ENCODE measurements around the gene OR6N2.

Gene OR6N2

GRCh38 chr1:158781104-158781503, at the start of gene OR6N2:
Gene OR6N2, minus strand, starts transcription at chr1:158781204. Its CDS starts 3,569 bp downstream, at chr1:158777635.
- DNase-seq = no peak

DNA sequence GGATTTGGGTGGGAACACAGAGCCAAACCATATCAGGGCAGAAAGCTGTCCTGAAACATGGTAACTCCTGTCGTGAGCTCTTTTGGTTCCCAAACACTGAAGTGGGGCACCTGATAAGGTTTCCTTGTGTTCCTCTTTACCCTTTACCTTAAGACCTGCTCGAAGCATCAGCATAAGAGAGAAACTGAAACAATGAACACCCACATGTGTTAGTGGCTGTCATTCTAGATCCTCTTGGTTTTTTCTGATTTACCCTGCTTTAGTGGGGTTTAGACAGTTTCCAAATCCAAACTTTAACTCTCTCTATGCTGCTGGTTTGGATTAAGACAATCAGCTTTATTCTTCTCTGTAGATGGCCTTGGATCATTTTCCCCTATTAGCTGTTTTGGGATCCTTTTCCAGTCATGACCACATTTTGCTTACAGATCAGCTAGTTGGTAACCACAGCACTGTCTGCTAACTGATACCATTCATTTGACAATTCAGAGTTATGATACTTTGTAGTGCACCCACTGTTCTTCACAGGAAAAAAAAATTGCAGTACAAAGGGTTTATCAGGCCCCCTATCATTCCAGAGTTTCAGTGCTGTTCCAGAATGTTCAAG, 49.2 kb upstream of the OR6N2 start:
- no peak for DNase-seq

DNA sequence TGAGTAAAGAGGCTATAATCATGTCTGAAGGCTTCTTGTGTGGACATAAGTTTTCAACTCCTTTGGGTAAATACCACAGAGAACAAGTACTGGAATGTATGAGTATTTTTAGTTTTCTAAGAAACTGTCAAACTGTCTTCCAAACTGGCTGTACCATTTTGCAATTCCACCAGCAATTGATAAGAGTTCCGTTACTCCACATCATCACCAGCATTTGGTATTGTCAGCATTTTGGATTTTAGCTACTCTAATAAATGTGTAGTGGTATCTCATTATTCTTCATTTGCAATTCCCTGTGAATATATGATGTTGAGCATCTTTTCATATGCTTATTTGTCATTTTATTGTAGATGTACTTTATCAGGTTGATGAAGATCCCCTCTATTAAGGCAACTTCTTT, 40.7 kb upstream of the OR6N2 start:
- no peak for DNase-seq

DNA sequence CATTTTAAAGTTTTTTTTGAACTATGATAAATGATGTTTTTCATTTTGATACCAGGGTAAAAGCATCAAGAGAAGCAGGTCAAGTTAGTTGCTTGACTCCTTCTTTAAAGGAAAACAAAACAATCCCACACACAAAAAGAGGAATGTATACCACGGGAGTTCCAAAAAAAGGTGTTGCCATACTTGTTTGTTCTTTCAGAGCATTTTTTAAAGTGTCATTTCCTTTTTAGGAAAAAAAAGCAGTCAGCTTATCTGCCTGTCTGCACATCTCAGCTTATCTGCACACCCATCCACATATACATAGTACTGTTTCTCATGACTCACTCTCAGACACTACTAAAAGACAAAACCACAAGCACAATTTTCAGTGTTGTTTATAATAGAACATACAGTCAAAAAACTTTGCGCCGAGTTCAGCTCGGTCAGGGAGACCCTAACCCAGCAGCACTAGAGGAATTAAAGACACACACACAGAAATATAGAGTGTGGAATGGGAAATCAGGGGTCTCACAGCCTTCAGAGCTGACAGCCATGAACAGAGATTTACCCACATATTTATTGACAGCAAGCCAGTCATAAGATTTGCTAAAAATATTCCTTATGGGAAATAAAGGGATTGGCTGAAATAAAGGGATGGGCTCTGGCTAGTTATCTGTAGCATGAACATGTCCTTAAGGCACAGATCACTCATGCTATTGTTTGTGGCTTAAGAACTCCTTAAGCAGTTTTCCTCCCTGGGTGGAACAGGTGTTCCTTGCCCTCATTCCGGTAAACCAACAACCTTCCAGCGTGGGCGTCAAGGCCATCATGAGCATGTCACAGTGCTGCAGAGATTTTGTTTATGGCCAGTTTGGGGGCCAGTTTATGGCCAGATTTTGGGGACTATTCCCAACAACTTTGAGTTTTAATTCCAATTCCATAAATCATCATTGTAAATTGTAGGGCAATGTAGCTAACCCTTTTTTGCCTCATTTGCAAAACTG, 38.7 kb upstream of the OR6N2 start:
- no peak for DNase-seq

DNA sequence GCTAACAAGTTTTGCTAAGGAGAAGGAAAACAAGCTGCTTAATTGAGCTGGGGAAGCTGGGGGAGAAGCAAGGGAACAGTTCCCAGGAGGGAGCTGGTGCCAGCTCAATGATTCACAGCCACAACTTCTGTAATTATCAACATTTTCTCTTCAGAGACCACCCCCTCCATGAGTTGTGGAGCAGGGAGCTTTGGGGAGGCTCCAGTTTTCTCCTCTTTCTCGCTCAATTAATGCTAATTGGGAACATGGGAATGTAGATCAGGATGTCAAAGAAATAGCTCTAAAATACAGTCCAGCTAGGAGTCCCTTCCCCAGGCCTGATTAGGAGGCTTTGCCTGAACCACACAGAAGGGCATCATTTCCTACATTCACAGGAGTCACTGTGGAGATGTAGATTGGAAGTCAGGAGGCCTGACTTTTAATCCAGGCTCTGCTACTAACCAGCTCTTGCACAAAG, 38.0 kb upstream of the OR6N2 start:
- DNase-seq = no peak

DNA sequence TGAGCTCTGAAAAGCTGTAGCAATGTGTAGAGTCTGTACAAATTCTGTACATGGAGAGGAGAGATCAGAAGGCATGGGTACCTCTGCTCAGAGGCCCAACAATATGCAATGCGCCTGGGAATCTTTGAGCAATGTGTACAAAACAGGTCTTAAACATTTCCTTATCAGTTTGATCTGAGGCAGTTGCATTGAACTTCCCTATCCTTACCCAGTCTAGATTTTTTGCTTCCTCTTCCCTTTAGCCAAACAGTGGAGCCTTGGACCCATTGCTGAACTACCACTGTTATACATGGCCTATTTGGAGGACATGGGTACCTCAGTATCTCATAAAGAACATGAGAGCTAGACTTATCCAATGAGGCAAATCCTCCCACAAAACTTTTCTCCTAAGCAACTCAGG, 37.6 kb upstream of the OR6N2 start:
- DNase-seq = no peak

GRCh38 chr1:158814970-158815369, 34.0 kb upstream of the OR6N2 start:
- DNase-seq = no peak

- no peak for DNase-seq
These were observed 32.2 kb upstream of the OR6N2 start for GRCh38 chr1:158813164-158813563.

- DNase-seq = no peak
These were observed 31.3 kb upstream of the OR6N2 start for GRCh38 chr1:158812336-158812735.

DNA sequence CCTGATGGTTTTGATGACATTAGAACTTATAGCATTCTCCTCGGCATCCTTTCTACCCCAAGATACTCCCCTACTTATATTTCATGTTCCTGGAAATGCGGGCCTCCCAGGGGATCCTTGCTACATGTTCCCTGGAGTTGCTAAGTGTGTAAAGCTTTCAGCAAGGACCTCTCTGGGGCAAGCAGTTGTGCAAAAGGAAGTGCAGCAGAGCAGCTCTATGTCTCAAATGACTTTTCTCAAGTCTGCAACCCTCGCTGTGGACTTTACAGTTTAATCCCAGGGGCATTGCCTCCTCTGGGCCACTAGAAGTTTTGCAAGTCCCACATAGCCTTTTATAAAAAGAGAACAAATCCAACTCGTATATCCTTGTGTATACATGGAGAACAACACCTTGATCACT, 29.3 kb upstream of the OR6N2 start:
- DNase-seq = no peak

GRCh38 chr1:158809862-158810261, 28.9 kb upstream of the OR6N2 start:
- no peak for DNase-seq

DNA sequence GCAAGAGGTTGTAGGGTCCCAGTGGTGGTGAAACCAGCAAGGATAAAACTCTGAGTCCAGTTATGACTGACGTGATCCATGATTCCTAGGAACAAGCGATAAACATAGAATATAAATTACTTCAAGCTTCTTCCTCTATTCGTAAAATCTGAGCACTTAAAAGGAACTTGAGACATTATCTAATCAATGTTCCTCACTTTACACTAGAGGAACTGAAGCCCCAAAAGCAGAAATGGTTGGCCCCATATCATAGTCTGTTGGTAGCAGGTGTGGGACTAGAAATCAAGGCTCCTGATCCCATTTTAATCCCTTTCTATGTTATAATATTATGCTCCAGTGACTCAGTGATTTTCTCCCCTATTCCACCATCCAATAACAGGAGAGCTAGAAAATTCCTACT, 28.3 kb upstream of the OR6N2 start:
- no peak for DNase-seq

GRCh38 chr1:158806916-158807536, 26.0 kb upstream of the OR6N2 start:
- DNase-seq = no peak

DNA sequence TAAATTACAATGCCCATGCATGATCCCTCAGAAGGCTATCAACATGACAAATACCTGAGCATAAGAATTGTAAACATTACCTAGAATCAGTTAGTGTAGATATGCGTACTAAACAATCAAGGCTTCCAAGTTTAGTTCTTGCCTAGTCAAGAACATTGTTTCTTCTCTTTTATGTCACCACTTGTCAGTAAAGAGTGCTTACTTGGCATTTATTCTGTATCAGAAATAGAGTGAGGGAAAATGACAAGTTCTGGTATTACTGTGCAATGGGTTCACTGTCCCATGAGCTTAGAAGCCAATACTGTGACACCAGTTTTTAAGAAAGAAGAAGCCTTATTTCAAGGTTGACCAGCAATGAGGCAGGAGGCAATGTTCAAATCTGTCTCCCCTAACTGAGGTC, 22.7 kb upstream of the OR6N2 start:
- no peak for DNase-seq

DNA sequence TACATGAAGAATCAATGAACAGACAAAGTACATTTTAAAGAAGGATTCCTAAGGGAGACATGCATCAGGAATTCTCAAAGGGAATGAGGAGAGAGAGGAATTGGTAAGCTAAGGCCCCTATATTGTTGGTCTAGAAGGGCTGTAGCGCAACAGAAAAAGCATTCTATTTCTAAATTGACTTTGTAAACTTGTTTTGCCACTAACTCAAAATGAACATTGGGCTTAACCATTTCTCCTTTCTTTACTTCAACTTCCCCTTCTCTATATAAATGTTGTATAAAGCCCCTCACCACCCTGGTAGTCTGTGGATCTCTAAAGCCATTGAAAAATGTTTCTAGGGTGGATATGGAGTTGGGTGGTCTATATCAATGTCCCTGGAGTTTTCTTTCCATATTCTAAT, 20.4 kb upstream of the OR6N2 start:
- no peak for DNase-seq

DNA sequence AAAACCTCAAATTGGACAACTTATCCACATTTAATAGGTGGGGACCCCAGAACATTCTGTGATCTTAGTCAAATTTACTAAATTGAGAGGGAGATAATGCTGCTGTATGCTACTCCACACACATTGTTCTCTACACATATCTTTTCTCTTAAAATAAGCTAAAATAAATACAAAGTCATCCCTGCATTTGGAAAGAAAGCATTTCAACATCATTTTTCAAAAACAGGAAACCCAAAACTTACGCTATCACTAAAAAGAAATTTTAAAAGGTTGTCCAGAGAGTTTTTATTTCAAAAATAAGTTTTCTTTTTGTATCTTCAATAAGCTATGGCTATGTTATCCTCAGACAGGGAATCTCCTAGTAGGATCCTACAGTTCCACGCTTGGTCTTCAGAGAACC, 19.5 kb upstream of the OR6N2 start:
- no peak for DNase-seq

DNA sequence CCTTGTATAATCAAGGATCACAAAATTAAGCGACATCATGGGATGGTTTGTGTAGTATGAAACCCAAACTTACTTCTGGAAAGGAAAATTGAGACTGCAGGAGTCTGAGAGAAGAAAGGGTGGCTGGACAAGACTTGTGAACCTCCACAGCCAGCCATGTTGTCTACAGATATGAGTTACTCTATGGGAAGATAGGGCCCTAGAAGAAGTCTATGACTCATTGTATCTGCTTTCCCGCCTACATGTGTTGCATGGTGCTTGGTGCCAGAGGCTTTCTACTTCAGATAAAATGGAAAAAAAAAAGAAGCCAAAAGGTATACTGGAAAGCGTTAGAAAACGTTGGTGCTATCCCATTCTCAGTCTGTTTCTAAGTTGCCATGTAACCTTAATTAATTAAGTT, 18.7 kb upstream of the OR6N2 start:
- DNase-seq = no peak

GRCh38 chr1:158798531-158798930, 17.5 kb upstream of the OR6N2 start:
- no peak for DNase-seq

DNA sequence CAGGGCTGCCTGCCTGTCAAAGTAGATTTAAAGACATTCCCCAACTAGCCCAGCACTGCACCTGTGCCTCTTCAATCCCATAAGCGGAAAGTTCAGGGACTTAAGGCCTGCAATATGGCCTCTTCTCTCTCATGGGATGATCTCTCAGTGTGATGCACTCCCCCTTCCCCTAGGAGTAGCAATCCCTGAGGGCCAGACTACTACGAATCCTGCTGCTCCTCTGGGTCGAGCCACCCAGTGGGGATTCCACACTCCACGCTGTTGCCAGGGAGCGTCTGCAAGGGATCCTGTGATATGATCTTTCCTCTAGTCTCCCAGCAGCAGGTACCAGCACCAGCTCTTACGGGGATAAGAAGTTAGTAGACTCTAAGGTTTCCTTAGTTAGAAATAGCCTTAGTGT, 13.2 kb upstream of the OR6N2 start:
- DNase-seq = no peak

- no peak for DNase-seq
These were observed 12.6 kb upstream of the OR6N2 start for GRCh38 chr1:158793604-158794003.

DNA sequence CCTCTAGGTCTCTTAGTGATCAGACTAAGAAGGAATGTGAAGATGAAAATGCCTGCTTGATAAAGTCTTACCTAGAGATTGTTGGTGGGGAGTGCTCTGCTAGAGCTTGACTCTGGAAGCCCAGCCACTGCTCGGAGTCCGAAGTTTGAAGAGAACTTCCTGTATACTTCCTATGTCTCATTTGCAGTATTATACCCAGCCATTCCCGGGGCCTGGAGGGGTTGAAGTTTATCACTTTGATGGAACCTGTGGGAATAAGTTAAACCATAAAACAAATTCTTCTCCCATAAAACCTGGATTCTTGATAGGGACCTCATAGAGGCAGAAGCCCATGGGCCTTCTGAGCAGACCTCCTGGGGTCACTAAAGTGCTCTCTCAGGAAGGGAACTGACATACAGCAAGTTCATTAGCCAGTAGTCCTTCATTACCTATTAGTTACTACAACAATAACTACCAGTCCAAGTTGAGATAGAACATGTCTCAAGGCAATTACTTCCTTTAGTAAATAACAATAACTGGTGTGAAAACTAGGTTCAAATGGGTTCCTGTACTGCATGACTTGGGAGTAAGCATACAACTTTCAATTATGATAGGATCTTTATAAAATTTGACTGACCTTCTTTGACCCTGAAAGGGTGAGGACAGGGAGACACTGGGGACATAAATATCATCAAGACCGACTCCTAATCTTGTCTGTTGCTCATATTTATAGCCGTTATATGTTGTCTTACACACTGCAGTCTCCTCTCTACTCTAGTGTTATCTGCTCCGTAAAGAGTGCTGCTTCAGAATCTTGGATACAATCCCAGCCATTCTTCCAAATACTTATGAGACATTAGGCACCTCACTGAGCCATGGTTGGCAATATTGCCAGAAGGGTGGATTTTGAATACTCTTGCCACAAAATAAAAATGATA, 8.8 kb downstream of the OR6N2 start, which contains the start of gene OR6N1:
Gene OR6N1, minus strand, starts transcription at position 246 of the 917 bp plus-strand sequence. CDS start 5,513 bp downstream, outside the sequence.
- no peak for DNase-seq

GRCh38 chr1:158754420-158754819, 26.6 kb downstream of the OR6N2 start, which contains the start of gene OR6K6:
Gene OR6K6, plus strand, starts transcription at chr1:158754720. Its CDS starts 168 bp downstream, at chr1:158754888.
- DNase-seq = no peak
